Kidney epithelial cell (primary cell): Measurements from ENCODE around the gene DVL2. TPM values are rescaled to one million over a fixed set of nuclear protein-coding genes. Genes with fewer than 3 reads are reported as not detected.

Source experiments
- DNase-seq: peaks from one replicate; pipeline ENCODE4 v3.0.0-alpha.2; 2010; ENCODE audit warnings: low read depth
- H3K27me3 ChIP-seq: 2 replicates; pipeline ENCODE4 v1.6.0; 2011; ENCODE audit warnings: low read length; ENCODE audit not compliant: control insufficient read depth, insufficient read depth
- H3K36me3 ChIP-seq: 2 replicates; pipeline ENCODE4 v1.5.1; 2011; ENCODE audit warnings: low read length; ENCODE audit not compliant: control insufficient read depth, insufficient read depth
- H3K4me3 ChIP-seq: 2 replicates; pipeline ENCODE4 v1.5.1; 2011; ENCODE audit warnings: low read depth, mild to moderate bottlenecking, control low read depth, low read length
- CTCF ChIP-seq: IDR thresholded peaks from 2 replicates; pipeline ENCODE4 v1.5.1; 2011; ENCODE audit warnings: mild to moderate bottlenecking, moderate library complexity, low read length, control low read depth, inconsistent platforms; ENCODE audit not compliant: insufficient read depth, poor library complexity, severe bottlenecking
- total RNA-seq: library from RNA; depleted of rRNA; stranded (reverse); fragments of >200 nt; gene quantifications from 2 replicates; pipeline ENCODE4 v1.2.3, GENCODE V29; 2015

Gene DVL2
- total RNA-seq, 1 donor from 2014 or later: 57.1 TPM

GRCh38 chr17:7217113-7217987 lies 17.0 kb downstream of the DVL2 start:
- TF ChIP-seq CTCF: no peak
- H3K4me3 ChIP-seq: peak overlapping the region; percentile 56
- H3K27me3 ChIP-seq: no peaks in the 10 kb centered on the region
- DNase-seq: no peak
- peaks cover 1% of the 10 kb centered on the region for H3K36me3 ChIP-seq

- Histone ChIP-seq H3K27me3 (no peaks in the 10 kb centered on the region), H3K36me3 (no peaks in the 10 kb centered on the region), H3K4me3 (peak overlapping the region; percentile 56)
- no peak for DNase-seq
- no peak for TF ChIP-seq CTCF
These were observed 17.8 kb downstream of the DVL2 start for GRCh38 chr17:7216242-7217112.

- DNase-seq: no peak
- peak overlapping the region; percentile 13 for H3K4me3 ChIP-seq
- H3K36me3 ChIP-seq: no peaks in the 10 kb centered on the region
- TF ChIP-seq CTCF: no peak
- no peaks in the 10 kb centered on the region for H3K27me3 ChIP-seq
These were observed 18.6 kb downstream of the DVL2 start for GRCh38 chr17:7215652-7216180.

GRCh38 chr17:7215136-7215638 lies 19.1 kb downstream of the DVL2 start:
- peak; percentile 70 for DNase-seq
- no peak overlapping the region for H3K4me3 ChIP-seq

More at GRCh38 chr17:7215136-7215638, 19.1 kb downstream of the DVL2 start:
- Histone ChIP-seq H3K36me3 (no peaks in the 10 kb centered on the region), H3K27me3 (no peaks in the 10 kb centered on the region)
- TF ChIP-seq CTCF: no peak
